GM23338 (cell line): ENCODE results near the gene IGFBPL1. TPM values are rescaled to one million over a fixed set of nuclear protein-coding genes. Genes with fewer than 3 reads are reported as not detected.

Experiments used
- ATAC-seq: fragments of 200-7000 bp; cut with Tn5 transposase; 3 replicates; pipeline ENCODE4 v1.9.1; 2020
- DNase-seq: peaks from one replicate; pipeline ENCODE4 v3.0.0-alpha.2; 2015; ENCODE audit warnings: low spot score
- H2AFZ ChIP-seq: fragments of 200-600 bp; sonication (generic); 2 replicates; pipeline ENCODE4 v1.8.0; 2016; ENCODE audit warnings: antibody characterized with exemption, mild to moderate bottlenecking, moderate library complexity
- H3F3A ChIP-seq: fragments of 200-600 bp; sonication (generic); replicated peaks from 2 replicates; pipeline ENCODE4 v1.8.0; 2017; ENCODE audit warnings: antibody characterized with exemption, mixed run types, low read depth
- H3K27ac ChIP-seq: fragments of 200-600 bp; sonication (generic); 2 replicates; pipeline ENCODE4 v1.6.1; 2016; ENCODE audit warnings: low read depth
- H3K27me3 ChIP-seq: fragments of 200-600 bp; sonication (generic); 2 replicates; pipeline ENCODE4 v1.8.0; 2016; ENCODE audit warnings: mild to moderate bottlenecking, mixed run types, moderate library complexity; ENCODE audit not compliant: insufficient read depth
- H3K36me3 ChIP-seq: fragments of 200-600 bp; sonication (generic); 2 replicates; pipeline ENCODE4 v1.8.0; 2016; ENCODE audit warnings: mild to moderate bottlenecking; ENCODE audit not compliant: insufficient read depth
- H3K4me1 ChIP-seq: fragments of 200-600 bp; sonication (generic); 2 replicates; pipeline ENCODE4 v1.8.0; 2016; ENCODE audit warnings: mild to moderate bottlenecking, moderate library complexity; ENCODE audit not compliant: insufficient read depth
- H3K4me2 ChIP-seq: fragments of 200-600 bp; sonication (generic); 2 replicates; pipeline ENCODE4 v1.7.1; 2017; ENCODE audit warnings: mixed run types
- H3K4me3 ChIP-seq: fragments of 200-600 bp; sonication (generic); 2 replicates; pipeline ENCODE4 v1.6.1; 2016; ENCODE audit warnings: mixed run types
- H3K79me2 ChIP-seq: fragments of 200-600 bp; sonication (generic); replicated peaks from 2 replicates; pipeline ENCODE4 v1.8.0; 2017; ENCODE audit warnings: mild to moderate bottlenecking; ENCODE audit not compliant: insufficient read depth
- H3K9me2 ChIP-seq: fragments of 200-600 bp; sonication (generic); 2 replicates; pipeline ENCODE4 v1.8.0; 2017; ENCODE audit not compliant: insufficient read depth
- H4K20me1 ChIP-seq: fragments of 200-600 bp; sonication (generic); replicated peaks from 2 replicates; pipeline ENCODE4 v1.8.0; 2017; ENCODE audit warnings: mild to moderate bottlenecking; ENCODE audit not compliant: insufficient read depth
- H3K27ac Mint-ChIP-seq: 2 replicates; pipeline ENCODE4 v1.8.0; 2020; ENCODE audit warnings: inconsistent platforms, mild to moderate bottlenecking, moderate library complexity, mixed read lengths
- H3K27me3 Mint-ChIP-seq: 3 replicates; pipeline ENCODE4 v1.8.0; 2022; ENCODE audit warnings: low read depth, mild to moderate bottlenecking, moderate library complexity, mixed read lengths, inconsistent platforms; ENCODE audit not compliant: insufficient read depth, poor library complexity
- H3K36me3 Mint-ChIP-seq: 3 replicates; pipeline ENCODE4 v1.8.0; 2021; ENCODE audit warnings: low read depth, mild to moderate bottlenecking, inconsistent platforms, moderate library complexity, mixed read lengths
- H3K4me1 Mint-ChIP-seq: 3 replicates; pipeline ENCODE4 v1.8.0; 2020; ENCODE audit warnings: mild to moderate bottlenecking, inconsistent platforms, mixed read lengths
- H3K4me3 Mint-ChIP-seq: 3 replicates; pipeline ENCODE4 v1.8.0; 2021; ENCODE audit warnings: moderate library complexity, mild to moderate bottlenecking, inconsistent platforms, mixed read lengths
- H3K9me3 Mint-ChIP-seq: 3 replicates; pipeline ENCODE4 v1.8.0; 2020; ENCODE audit warnings: moderate library complexity, mild to moderate bottlenecking, inconsistent platforms, mixed read lengths
- CREB1 ChIP-seq: fragments of 250-450 bp; sonication (Bioruptor Pico); IDR thresholded peaks from 2 replicates; pipeline ENCODE4 v1.5.0; 2020; ENCODE audit warnings: low read depth, mild to moderate bottlenecking, moderate library complexity
- CTCF ChIP-seq, 2 experiments: fragments of 200-600 bp in 1 of 2; sonication (generic) in 1 of 2; conservative IDR thresholded peaks; 2 replicates each; pipeline versions ENCODE4 v1.5.1 to v1.6.1; 2016 to 2017; ENCODE audit warnings: antibody characterized with exemption in 2 of 2, low read depth in 2 of 2, mild to moderate bottlenecking in 2 of 2, moderate library complexity in 1 of 2
- EZH2 ChIP-seq: fragments of 200-600 bp; sonication (generic); IDR thresholded peaks from one replicate; pipeline ENCODE4 v1.8.0; 2017; ENCODE audit warnings: antibody characterized with exemption, mild to moderate bottlenecking, low read depth; ENCODE audit not compliant: unreplicated experiment
- EZH2phosphoT487 ChIP-seq: fragments of 200-600 bp; sonication (generic); IDR thresholded peaks from one replicate; pipeline ENCODE4 v1.8.1; 2018; ENCODE audit warnings: antibody characterized with exemption; ENCODE audit not compliant: unreplicated experiment
- JUNB ChIP-seq: IDR thresholded peaks from one replicate; pipeline ENCODE4 v1.6.1; 2016; ENCODE audit warnings: antibody characterized with exemption; ENCODE audit not compliant: unreplicated experiment
- NANOG ChIP-seq: IDR thresholded peaks from 2 replicates; pipeline ENCODE4 v1.6.1; 2016; ENCODE audit warnings: antibody characterized with exemption, borderline replicate concordance
- POLR2AphosphoS5 ChIP-seq: IDR thresholded peaks from 2 replicates; pipeline ENCODE4 v1.6.1; 2016; ENCODE audit warnings: antibody characterized with exemption, low read depth
- REST ChIP-seq: IDR thresholded peaks from one replicate; pipeline ENCODE4 v1.6.1; 2018; ENCODE audit warnings: antibody characterized with exemption; ENCODE audit not compliant: unreplicated experiment
- STAT1 ChIP-seq: IDR thresholded peaks from one replicate; pipeline ENCODE4 v1.6.1; 2016; ENCODE audit warnings: antibody characterized with exemption; ENCODE audit not compliant: unreplicated experiment
- ZNF114 ChIP-seq: fragments of 250-450 bp; sonication (Bioruptor Pico); IDR thresholded peaks from 2 replicates; pipeline ENCODE4 v1.5.0; 2020; ENCODE audit warnings: mild to moderate bottlenecking, moderate library complexity
- ZNF331 ChIP-seq: fragments of 250-450 bp; sonication (Bioruptor Pico); IDR thresholded peaks from 2 replicates; pipeline ENCODE4 v1.5.0; 2020; ENCODE audit warnings: low read depth, mild to moderate bottlenecking, moderate library complexity
- polyA plus RNA-seq: library from polyadenylated mRNA; unstranded; fragments of >200 nt; fragmentation: Nextera tagmentation; extraction: Ambion mirVana; gene quantifications from 2 replicates; pipeline ENCODE4 v1.2.1, GENCODE V29; 2016
- total RNA-seq: library from RNA; depleted of rRNA; stranded (reverse); fragments of >200 nt; shearing (Covaris generic); gene quantifications from 2 replicates; pipeline ENCODE4 v1.2.3, GENCODE V29; 2014
- TF ChIP-seq, protein P1 (sequence below): IDR thresholded peaks from 2 replicates; pipeline ENCODE4 v1.6.1; 2016; ENCODE audit warnings: antibody characterized with exemption

Gene IGFBPL1
- total and polyA plus RNA-seq, 2 experiments from 2014 or later, result 9.4 to 75.6 TPM

DNA sequence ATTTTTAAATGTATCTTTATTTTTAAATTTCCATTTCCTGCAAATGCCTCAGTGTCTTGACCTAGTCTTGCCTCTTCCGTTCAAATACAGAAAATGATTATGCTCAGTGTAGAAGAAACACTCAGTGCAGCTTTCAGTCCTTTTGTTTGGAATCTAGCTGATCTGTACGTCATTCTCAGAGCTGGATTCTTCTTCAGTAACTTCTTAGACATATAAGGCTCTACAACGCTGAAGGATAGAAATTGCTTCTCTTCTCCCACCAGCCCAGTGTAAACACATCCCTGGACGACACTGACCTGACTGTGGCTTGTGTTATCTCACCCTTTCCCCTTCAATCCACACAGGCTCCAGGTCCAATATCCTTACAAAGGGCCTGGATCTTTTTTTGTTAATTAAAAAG lies 34.9 kb downstream of the IGFBPL1 start (continued):
- TF ChIP-seq, protein P1, sequence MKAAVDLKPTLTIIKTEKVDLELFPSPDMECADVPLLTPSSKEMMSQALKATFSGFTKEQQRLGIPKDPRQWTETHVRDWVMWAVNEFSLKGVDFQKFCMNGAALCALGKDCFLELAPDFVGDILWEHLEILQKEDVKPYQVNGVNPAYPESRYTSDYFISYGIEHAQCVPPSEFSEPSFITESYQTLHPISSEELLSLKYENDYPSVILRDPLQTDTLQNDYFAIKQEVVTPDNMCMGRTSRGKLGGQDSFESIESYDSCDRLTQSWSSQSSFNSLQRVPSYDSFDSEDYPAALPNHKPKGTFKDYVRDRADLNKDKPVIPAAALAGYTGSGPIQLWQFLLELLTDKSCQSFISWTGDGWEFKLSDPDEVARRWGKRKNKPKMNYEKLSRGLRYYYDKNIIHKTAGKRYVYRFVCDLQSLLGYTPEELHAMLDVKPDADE, result no peak
- TF ChIP-seq POLR2AphosphoS5, result no peak
- no peak for TF ChIP-seq CREB1 (CRISPR knock-in tag)

GRCh38 chr9:38388283-38389223 lies 35.7 kb downstream of the IGFBPL1 start:
- peaks cover 15% of the 10 kb centered on the region for H3K36me3 Mint-ChIP-seq
- H3K9me3 Mint-ChIP-seq, result peaks cover 24% of the 10 kb centered on the region
- DNase-seq (no peak), ATAC-seq (no peak)
- H3K9me2 ChIP-seq, result no peaks in the 10 kb centered on the region
- H4K20me1 ChIP-seq, result no peaks in the 10 kb centered on the region
- H3K4me1 Mint-ChIP-seq, result peaks cover 8% of the 10 kb centered on the region
- H3K27me3 Mint-ChIP-seq, result peaks cover 32% of the 10 kb centered on the region
- H3K36me3 ChIP-seq, result no peaks in the 10 kb centered on the region
- H3K4me2 ChIP-seq, result no peak overlapping the region
- no peak overlapping the region for H3K27ac Mint-ChIP-seq
- H3K27me3 ChIP-seq, result no peaks in the 10 kb centered on the region
- no peak overlapping the region for H3K27ac ChIP-seq
- no peak overlapping the region for H2AFZ ChIP-seq
- H3K4me3 ChIP-seq, result no peak overlapping the region
- H3K4me1 ChIP-seq, result peaks cover 9% of the 10 kb centered on the region
- no peak overlapping the region for H3K4me3 Mint-ChIP-seq
- no peaks in the 10 kb centered on the region for H3F3A ChIP-seq
- H3K79me2 ChIP-seq, result peaks cover 9% of the 10 kb centered on the region
- TF ChIP-seq, protein P1, result no peak
- no peak for TF ChIP-seq ZNF331 (CRISPR knock-in tag)
- TF ChIP-seq CREB1 (CRISPR knock-in tag), result no peak
- TF ChIP-seq REST, result no peak
- TF ChIP-seq ZNF114, result no peak
- no peak for TF ChIP-seq NANOG
- TF ChIP-seq JUNB, result no peak
- no peak for TF ChIP-seq EZH2
- TF ChIP-seq EZH2phosphoT487, result no peak
- TF ChIP-seq POLR2AphosphoS5, result no peak
- no peak for TF ChIP-seq STAT1
- TF ChIP-seq CTCF (conservative IDR thresholded peaks at IDR 0.05; ENCODE audit: low read depth in 2 of 2), result no peak
